Esophagus (tissue), 2 donors: ENCODE measurements around the gene P2RY13. TPM values are rescaled to one million over a fixed set of nuclear protein-coding genes. Genes with fewer than 3 reads are reported as not detected.

Experiments used
- H3K27ac ChIP-seq, 2 donors: one replicate each; pipeline ENCODE4 v1.5.1; 2013; ENCODE audit warnings: low read depth in 2 of 2, mild to moderate bottlenecking in 2 of 2, inconsistent platforms in 1 of 2, low read length in 1 of 2, moderate library complexity in 1 of 2
- H3K27me3 ChIP-seq, 2 donors: one replicate each; pipeline ENCODE4 v1.6.1; 2013; ENCODE audit warnings: low read length in 2 of 2, control low read depth in 1 of 2, mild to moderate bottlenecking in 1 of 2; ENCODE audit not compliant: insufficient read depth in 2 of 2, control insufficient read depth in 1 of 2
- H3K36me3 ChIP-seq, 2 donors: one replicate each; pipeline ENCODE4 v1.6.1; 2013; ENCODE audit warnings: low read length in 1 of 2; ENCODE audit not compliant: control insufficient read depth in 2 of 2, insufficient read depth in 2 of 2
- H3K4me1 ChIP-seq, 2 donors: one replicate each; pipeline ENCODE4 v1.6.1; 2013; ENCODE audit warnings: low read length in 1 of 2; ENCODE audit not compliant: control insufficient read depth in 2 of 2, insufficient read depth in 2 of 2
- H3K4me3 ChIP-seq, 2 donors: one replicate each; pipeline ENCODE4 v1.5.1; 2013; ENCODE audit warnings: low read length in 2 of 2, mild to moderate bottlenecking in 2 of 2, low read depth in 1 of 2, moderate library complexity in 1 of 2
- H3K9me3 ChIP-seq, 2 donors: one replicate each; pipeline ENCODE4 v1.6.1; 2013; ENCODE audit warnings: mild to moderate bottlenecking in 2 of 2, low read depth in 1 of 2, low read length in 1 of 2, moderate library complexity in 1 of 2; ENCODE audit not compliant: control insufficient read depth in 2 of 2, insufficient read depth in 1 of 2
- WGBS, 2 donors: extraction: QIAGEN DNeasy Blood & Tissue Kit; methylation state at CpG; one replicate each; pipeline ENCODE4 v1.1.7; 2013; 5-methylcytosine and 5-hydroxymethylcytosine counted together
- polyA plus RNA-seq, 2 donors: library from polyadenylated mRNA; stranded (reverse); fragments of 200-250 nt; gene quantifications; one replicate each; pipeline ENCODE4 v1.2.3, GENCODE V29; 2013
- donor health status: healthy with polysubstance abuse.
- donor health status: Bipolar disorder and iron deficiency.

Gene P2RY13
- polyA plus RNA-seq, 2 donors, result 0.24 to 0.68 TPM

DNA sequence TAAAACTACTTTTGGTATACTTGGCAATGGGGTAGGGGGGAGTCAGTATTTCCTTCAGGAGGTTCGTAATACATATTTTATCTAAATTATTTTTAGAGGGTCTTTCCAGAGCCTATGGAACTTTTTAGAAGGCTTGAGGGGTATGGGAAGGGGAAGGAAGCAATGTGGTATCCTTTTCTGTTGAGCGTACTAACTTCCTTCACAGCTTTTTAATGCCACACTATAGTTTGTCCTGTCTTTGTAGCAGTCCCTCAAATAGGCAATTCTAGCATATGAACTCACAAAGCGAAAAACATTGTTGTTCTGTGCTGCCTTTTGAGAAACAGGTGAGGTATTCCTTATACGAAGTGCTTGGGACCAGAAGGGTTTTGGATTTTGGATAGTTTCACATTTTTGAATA lies 22.3 kb upstream of the P2RY13 start:
- no peak overlapping the region for H3K4me3 ChIP-seq
- H3K27ac ChIP-seq, result no peak overlapping the region
- H3K9me3 ChIP-seq, result no peaks in the 10 kb centered on the region
- 78 to 87% methylated on average over 4 of the region's 4 CpGs for WGBS, 2 donors
- no peaks in the 10 kb centered on the region for H3K4me1 ChIP-seq
- no peaks in the 10 kb centered on the region for H3K27me3 ChIP-seq
- peaks cover 0 to 2% of the 10 kb centered on the region in 2 donors for H3K36me3 ChIP-seq

- WGBS, 2 donors, result 93 to 95% methylated on average over 1 of the region's 1 CpG
- no peak overlapping the region for H3K4me3 ChIP-seq
- H3K36me3 ChIP-seq, result peaks cover 0 to 2% of the 10 kb centered on the region in 2 donors
- H3K9me3 ChIP-seq, result no peaks in the 10 kb centered on the region
- H3K27me3 ChIP-seq, result no peaks in the 10 kb centered on the region
- no peak overlapping the region for H3K27ac ChIP-seq
- H3K4me1 ChIP-seq, result no peaks in the 10 kb centered on the region
Observed at GRCh38 chr3:151351219-151351618, 21.9 kb upstream of the P2RY13 start.

GRCh38 chr3:151350656-151351055 lies 21.3 kb upstream of the P2RY13 start:
- no peak overlapping the region for H3K27ac ChIP-seq
- WGBS, 2 donors, result 67% methylated on average over 1 of the region's 1 CpG
- no peaks in the 10 kb centered on the region for H3K36me3 ChIP-seq
- H3K4me3 ChIP-seq, result no peak overlapping the region
- H3K4me1 ChIP-seq, result no peaks in the 10 kb centered on the region
- H3K9me3 ChIP-seq, result no peaks in the 10 kb centered on the region
- H3K27me3 ChIP-seq, result no peaks in the 10 kb centered on the region

GRCh38 chr3:151347432-151347831 lies 18.1 kb upstream of the P2RY13 start:
- Histone ChIP-seq H3K27ac (no peak overlapping the region), H3K4me1 (no peaks in the 10 kb centered on the region), H3K9me3 (no peaks in the 10 kb centered on the region), H3K4me3 (no peak overlapping the region), H3K27me3 (no peaks in the 10 kb centered on the region), H3K36me3 (no peaks in the 10 kb centered on the region)
- 77 to 82% methylated on average over 6 of the region's 6 CpGs for WGBS, 2 donors

GRCh38 chr3:151346292-151346691 lies 16.9 kb upstream of the P2RY13 start:
- Histone ChIP-seq H3K27me3 (no peaks in the 10 kb centered on the region), H3K27ac (no peak overlapping the region), H3K36me3 (no peaks in the 10 kb centered on the region), H3K4me1 (no peaks in the 10 kb centered on the region), H3K4me3 (no peak overlapping the region), H3K9me3 (no peaks in the 10 kb centered on the region)
- 76 to 79% methylated on average over 3 of the region's 3 CpGs for WGBS, 2 donors

DNA sequence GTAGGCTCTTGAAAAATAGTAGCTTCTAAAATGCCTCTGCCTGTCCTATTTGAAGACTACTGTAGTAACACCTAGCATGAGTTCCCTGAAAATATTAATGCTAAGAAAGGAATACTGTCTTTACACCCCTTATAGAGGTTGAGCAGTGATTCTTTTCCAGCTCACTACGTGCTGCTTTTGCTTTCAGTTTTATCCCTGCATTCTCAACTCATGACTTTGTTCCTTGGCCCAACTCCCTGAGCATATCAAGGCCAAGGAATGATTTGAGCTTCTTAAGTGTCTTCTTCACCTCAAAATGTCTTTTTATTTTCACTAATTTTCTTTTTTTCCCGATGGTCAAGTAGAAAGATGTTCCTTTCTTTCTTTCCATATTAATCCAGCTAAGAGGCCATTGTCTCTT lies 16.5 kb upstream of the P2RY13 start:
- WGBS, 2 donors, result 36 to 41% methylated on average over 2 of the region's 2 CpGs
- no peaks in the 10 kb centered on the region for H3K27me3 ChIP-seq
- no peaks in the 10 kb centered on the region for H3K4me1 ChIP-seq
- no peak overlapping the region for H3K27ac ChIP-seq
- H3K36me3 ChIP-seq, result no peaks in the 10 kb centered on the region
- no peaks in the 10 kb centered on the region for H3K9me3 ChIP-seq
- H3K4me3 ChIP-seq, result no peak overlapping the region

- Histone ChIP-seq H3K27me3 (no peaks in the 10 kb centered on the region), H3K4me1 (no peaks in the 10 kb centered on the region), H3K27ac (no peak overlapping the region), H3K9me3 (no peaks in the 10 kb centered on the region), H3K36me3 (no peaks in the 10 kb centered on the region), H3K4me3 (no peak overlapping the region)
- 75 to 80% methylated on average over 2 of the region's 2 CpGs for WGBS, 2 donors
Observed at GRCh38 chr3:151331696-151332095, 2.3 kb upstream of the P2RY13 start.

GRCh38 chr3:151330899-151331298 lies 1.6 kb upstream of the P2RY13 start:
- Histone ChIP-seq H3K36me3 (no peaks in the 10 kb centered on the region), H3K27me3 (no peaks in the 10 kb centered on the region), H3K9me3 (no peaks in the 10 kb centered on the region), H3K4me1 (no peaks in the 10 kb centered on the region), H3K4me3 (no peak overlapping the region), H3K27ac (no peak overlapping the region)

DNA sequence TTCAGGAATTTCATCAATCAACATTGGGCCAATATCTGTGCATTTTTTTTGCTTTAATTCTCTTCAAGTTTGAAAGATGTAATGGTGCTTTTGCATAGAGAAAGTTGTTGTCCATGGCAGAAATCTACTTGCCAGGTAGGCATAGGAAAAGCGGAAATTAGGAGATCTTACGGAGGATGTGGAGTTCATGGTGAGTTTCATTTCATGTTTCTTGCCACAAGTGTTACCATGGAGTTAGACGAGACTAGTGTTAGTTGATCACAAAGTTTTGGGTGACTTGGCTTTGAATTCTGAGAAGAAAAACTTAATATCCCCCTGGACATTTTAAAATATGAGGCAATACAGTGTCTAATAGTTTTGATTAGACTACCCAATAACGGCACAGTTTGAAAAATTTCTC lies 1.0 kb upstream of the P2RY13 start:
- WGBS, 2 donors, result 69 to 81% methylated on average over 4 of the region's 4 CpGs
- H3K27ac ChIP-seq, result no peak overlapping the region
- no peaks in the 10 kb centered on the region for H3K9me3 ChIP-seq
- no peak overlapping the region for H3K4me3 ChIP-seq
- no peaks in the 10 kb centered on the region for H3K36me3 ChIP-seq
- no peaks in the 10 kb centered on the region for H3K4me1 ChIP-seq
- H3K27me3 ChIP-seq, result no peaks in the 10 kb centered on the region

GRCh38 chr3:151328298-151328995 lies 902 bp downstream of the P2RY13 start:
- Histone ChIP-seq H3K27ac (peak overlapping the region in 1 of 2 donors; percentile 11), H3K4me3 (peak overlapping the region in 1 of 2 donors; percentile 32), H3K9me3 (no peaks in the 10 kb centered on the region), H3K27me3 (no peaks in the 10 kb centered on the region), H3K36me3 (no peaks in the 10 kb centered on the region), H3K4me1 (no peaks in the 10 kb centered on the region)
- 37 to 42% methylated on average over 10 of the region's 10 CpGs for WGBS, 2 donors
